D341Med (cell line): Measurements from ENCODE around the gene PCDHA7.
"Not testable (repeated sequence)": the region's sequence is repeated elsewhere in the genome, so short reads cannot be mapped to it uniquely, and the experiment has no call there.

Experiments used
- DNase-seq: peaks from one replicate; pipeline ENCODE4 v3.0.0; 2012; ENCODE audit warnings: low spot score

The PCDHA7 gene

DNA sequence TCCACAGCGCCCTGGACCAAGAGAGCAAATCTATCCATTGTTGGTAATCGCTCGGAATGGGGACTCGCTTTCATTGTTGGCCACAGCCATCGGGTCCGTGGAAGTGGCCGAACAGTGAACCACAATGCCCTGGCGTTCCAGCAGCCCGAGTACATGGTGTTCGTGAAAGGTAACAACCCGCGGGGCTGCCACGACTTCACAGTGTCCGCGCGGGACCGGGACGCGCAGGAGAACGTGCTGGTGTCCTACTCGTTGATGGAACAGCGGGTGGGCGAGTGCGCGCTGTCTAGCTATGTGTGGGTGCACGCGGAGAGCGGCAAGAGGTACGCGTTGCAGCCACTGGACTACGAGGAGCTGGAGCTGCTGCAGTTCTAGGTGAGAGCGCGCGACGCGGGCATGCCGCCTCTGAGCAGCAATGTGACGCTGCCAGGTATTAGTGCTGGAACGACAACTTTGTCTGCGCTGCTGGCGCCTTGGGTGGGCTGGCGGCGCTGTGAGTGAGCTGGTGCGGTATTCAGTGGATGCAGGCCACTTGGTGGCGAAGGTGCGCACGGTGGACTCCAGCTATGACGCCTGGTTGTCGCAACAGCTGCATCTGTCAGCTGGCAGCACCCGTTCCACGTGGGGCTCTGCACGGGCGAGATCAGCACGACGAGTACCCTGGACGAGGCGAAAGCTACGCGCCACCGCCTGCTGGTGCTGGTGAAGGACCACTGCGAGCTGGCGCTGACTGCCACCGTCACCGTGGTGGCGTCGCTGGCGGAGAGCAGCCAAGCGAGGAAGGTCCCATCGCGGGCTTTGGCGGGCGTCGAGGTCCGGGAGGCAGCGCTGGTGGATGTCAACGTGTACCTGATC, 28.6 kb downstream of the PCDHA7 start:
- no peak for DNase-seq

DNA sequence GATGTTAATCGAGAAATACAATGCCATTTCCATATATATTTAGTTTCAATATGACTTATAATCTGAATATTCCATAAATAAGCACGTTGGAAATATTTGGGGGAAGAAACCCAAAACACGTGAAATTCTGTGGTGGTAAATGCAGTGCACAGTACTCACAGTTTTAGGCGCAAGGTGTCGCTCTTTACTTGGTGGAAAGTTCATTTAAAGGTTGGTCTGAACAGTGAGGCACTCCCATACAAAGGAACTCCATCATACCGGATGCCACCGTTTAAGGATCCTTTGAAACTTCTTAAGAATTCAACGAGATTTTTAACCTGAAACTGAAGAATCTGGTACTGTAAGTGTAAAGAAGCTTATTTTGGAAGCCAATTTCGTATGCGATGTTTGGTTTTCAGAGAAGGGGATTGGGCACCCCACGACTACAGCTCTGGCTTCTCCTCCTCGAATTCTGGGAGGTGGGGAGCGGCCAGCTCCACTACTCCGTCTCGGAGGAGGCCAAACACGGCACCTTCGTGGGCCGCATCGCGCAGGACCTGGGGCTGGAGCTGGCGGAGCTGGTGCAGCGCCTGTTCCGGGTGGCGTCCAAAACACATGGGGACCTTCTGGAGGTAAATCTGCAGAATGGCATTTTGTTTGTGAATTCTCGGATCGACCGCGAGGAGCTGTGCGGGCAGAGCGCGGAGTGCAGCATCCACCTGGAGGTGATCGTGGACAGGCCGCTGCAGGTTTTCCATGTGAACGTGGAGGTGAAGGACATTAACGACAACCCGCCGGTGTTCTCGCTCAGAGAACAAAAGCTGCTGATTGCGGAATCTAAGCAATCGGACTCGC, 34.9 kb downstream of the PCDHA7 start, which contains the start of gene PCDHA11:
Gene PCDHA11 (plus strand): TSS at position 237 of the 834 bp plus-strand sequence. CDS start 147 bp downstream, at position 384.
- no peak for DNase-seq

DNA sequence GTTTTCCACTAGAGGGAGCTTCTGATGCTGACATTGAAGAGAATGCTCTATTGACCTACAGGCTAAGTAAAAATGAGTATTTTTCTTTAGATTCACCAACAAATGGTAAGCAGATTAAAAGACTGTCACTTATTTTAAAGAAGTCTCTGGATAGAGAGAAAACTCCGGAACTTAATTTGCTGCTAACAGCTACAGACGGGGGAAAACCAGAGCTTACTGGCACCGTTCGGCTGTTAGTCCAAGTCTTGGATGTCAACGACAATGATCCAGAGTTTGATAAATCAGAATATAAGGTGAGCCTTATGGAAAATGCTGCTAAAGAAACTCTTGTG, 35.5 kb downstream of the PCDHA7 start:
- no peak for DNase-seq

DNA sequence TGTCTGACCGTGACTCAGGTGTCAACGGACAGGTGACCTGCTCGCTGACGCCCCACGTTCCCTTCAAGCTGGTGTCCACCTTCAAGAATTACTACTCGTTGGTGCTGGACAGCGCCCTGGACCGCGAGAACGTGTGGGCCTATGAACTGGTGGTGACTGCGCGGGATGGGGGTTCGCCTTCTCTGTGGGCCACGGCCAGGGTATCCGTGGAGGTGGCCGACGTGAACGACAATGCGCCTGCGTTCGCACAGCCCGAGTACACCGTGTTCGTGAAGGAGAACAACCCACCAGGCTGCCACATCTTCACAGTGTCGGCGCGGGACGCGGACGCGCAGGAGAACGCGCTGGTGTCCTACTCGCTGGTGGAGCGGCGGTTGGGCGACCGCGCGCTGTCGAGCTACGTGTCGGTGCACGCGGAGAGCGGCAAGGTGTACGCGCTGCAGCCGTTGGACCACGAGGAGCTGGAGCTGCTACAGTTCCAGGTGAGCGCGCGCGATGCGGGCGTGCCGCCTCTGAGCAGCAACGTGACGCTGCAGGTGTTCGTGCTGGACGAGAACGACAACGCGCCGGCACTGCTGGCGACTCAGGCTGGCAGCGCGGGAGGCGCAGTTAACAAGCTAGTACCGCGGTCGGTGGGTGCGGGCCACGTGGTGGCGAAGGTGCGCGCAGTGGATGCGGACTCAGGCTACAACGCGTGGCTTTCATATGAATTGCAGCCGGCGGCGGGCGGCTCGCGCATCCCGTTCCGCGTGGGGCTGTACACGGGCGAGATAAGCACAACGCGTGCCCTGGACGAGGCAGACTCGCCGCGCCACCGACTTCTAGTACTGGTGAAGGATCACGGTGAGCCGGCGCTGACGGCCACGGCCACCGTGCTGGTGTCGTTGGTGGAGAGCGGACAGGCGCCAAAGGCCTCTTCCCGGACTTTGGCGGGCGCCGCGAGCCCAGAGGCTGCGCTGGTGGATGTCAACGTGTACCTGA, 36.4 kb downstream of the PCDHA7 start:
- DNase-seq, result no peak

DNA sequence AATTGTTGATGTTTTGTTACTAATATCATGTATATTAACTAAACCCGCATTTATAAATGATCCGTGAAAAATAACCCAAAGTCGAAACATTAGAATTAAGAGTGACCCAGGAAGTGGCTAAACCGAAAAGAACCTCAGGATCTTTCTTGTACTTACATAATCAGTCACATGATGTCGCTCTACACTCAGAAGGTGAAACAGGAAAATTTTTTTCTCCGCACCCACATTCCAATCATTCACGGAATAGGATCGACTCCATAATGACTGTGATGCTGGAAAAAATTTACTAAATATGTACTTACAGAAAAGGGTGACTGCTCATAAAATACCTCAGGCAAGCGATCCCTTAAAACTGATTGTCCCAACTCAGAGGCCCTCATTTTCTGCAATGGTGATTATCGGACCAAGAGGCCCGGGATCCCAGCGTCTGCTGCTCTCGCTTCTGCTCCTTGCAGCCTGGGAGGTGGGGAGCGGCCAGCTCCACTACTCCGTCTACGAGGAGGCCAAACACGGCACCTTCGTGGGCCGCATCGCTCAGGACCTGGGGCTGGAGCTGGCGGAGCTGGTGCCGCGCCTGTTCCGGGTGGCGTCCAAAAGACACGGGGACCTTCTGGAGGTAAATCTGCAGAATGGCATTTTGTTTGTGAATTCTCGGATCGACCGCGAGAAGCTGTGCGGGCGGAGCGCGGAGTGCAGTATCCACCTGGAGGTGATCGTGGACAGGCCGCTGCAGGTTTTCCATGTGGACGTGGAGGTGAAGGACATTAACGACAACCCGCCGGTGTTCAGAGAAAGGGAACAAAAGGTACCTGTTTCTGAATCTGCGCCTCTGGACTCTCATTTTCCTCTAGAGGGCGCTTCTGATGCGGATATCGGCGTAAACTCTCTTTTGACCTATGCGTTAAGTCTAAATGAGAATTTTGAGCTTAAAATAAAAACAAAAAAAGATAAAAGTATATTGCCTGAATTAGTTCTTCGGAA, 41.3 kb downstream of the PCDHA7 start, which contains the start of gene PCDHA12:
Gene PCDHA12 (plus strand): TSS at position 224 of the 981 bp plus-strand sequence. CDS start 165 bp downstream, at position 389.
- DNase-seq, result no peak

DNA sequence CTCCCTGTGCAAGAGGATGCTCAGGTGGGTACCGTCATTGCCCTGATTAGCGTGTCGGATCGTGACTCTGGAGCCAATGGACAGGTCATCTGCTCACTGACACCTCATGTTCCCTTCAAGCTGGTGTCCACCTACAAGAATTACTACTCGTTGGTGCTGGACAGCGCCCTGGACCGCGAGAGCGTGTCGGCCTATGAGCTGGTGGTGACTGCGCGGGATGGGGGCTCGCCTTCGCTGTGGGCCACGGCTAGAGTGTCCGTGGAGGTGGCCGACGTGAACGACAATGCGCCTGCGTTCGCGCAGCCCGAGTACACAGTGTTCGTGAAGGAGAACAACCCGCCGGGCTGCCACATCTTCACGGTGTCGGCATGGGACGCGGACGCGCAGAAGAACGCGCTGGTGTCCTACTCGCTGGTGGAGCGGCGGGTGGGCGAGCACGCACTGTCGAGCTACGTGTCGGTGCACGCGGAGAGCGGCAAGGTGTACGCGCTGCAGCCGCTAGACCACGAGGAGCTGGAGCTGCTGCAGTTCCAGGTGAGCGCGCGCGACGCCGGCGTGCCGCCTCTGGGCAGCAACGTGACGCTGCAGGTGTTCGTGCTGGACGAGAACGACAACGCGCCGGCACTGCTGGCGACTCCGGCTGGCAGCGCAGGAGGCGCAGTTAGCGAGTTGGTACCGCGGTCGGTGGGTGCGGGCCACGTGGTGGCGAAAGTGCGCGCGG, 42.6 kb downstream of the PCDHA7 start:
- not testable (repeated sequence) for DNase-seq

DNA sequence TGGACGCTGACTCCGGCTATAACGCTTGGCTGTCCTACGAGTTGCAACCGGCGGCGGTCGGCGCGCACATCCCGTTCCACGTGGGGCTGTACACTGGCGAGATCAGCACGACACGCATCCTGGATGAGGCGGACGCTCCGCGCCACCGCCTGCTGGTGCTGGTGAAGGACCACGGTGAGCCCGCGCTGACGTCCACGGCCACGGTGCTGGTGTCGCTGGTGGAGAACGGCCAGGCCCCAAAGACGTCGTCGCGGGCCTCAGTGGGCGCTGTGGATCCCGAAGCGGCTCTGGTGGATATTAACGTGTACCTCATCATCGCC, 43.2 kb downstream of the PCDHA7 start:
- no peak for DNase-seq

DNA sequence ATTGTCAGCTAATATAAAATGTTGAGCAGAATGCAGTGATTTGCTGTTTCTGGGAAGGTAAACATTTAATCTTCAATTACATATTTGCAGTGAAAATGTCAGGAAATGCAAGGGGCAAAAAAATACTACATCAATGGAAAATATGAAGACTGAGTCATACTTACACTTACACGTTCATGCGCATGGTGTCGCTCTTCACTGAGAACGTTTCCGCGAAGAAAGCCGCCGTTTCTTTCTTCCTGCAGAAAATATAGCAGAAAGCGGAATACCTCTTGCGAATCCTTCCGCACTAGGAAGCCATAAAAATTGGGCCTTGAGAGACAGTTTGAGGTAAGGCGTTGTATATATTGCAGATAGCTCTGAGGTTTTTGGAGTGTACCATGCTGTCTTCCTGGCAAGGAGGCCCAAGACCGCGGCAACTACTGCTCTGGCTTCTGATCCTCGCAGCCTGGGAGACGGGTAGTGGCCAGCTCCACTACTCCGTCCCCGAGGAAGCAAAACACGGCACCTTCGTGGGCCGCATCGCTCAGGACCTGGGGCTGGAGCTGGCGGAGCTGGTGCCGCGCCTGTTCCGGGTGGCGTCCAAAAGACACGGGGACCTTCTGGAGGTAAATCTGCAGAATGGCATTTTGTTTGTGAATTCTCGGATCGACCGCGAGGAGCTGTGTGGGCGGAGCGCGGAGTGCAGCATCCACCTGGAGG, 48.0 kb downstream of the PCDHA7 start, which contains the start of gene PCDHA13:
Gene PCDHA13 (plus strand): TSS at position 236 of the 702 bp plus-strand sequence. CDS start 145 bp downstream, at position 381.
- DNase-seq, result no peak

DNA sequence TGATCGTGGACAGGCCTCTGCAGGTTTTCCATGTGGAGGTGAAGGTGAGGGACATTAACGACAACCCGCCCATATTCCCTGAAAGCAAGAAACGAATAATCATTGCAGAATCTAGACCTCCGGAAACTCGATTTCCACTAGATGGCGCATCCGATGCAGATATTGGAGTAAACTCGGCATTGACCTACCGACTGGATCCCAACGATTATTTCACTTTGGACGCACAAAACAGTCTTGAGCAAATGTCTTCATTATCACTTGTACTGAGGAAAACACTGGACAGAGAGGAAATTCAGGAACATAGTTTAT, 48.5 kb downstream of the PCDHA7 start:
- DNase-seq, result no peak

DNA sequence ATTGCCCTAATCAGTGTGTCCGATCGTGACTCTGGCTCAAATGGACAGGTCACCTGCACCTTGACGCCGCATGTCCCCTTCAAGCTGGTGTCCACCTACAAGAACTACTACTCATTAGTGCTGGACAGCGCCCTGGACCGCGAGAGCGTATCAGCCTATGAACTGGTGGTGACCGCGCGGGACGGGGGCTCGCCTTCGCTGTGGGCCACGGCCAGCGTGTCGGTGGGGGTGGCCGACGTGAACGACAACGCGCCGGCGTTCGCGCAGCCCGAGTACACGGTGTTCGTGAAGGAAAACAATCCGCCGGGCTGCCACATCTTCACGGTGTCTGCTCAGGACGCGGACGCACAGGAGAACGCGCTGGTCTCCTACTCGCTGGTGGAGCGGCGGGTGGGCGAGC, 49.3 kb downstream of the PCDHA7 start:
- DNase-seq, result no peak

DNA sequence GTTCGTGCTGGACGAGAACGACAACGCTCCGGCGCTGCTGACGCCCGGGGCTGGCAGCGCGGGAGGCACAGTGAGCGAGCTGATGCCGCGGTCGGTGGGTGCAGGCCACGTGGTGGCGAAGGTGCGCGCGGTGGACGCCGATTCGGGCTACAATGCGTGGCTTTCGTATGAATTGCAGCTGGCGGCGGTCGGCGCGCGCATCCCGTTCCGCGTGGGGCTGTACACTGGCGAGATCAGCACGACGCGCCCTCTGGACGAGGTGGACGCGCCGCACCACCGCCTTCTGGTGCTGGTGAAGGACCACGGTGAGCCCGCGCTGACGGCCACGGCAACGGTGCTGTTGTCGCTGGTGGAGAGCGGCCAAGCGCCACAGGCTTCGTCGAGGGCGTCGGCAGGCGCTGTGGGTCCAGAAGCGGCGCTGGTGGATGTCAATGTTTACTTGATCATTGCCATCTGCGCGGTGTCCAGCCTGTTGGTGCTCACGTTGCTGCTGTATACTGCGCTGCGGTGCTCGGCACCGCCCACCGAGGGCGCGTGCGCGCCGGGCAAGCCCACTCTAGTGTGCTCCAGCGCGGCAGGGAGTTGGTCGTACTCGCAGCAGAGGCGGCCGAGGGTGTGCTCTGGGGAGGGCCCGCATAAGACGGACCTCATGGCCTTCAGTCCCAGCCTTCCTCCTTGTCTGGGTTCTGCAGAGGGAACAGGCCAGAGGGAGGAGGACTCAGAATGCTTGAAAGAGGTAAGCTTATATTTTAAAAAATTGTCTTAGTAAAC, 50.0 kb downstream of the PCDHA7 start:
- no peak for DNase-seq
